ENCODE results near the gene XYLT1. TPM values are rescaled to one million over a fixed set of nuclear protein-coding genes. Genes with fewer than 3 reads are reported as not detected.

Gene XYLT1
- total and polyA plus RNA-seq, 2 of the 8 experiments (the other 6 are each of a cell fraction or from before 2014, with no cell fraction given) = 6.6 to 25.4 TPM

DNA sequence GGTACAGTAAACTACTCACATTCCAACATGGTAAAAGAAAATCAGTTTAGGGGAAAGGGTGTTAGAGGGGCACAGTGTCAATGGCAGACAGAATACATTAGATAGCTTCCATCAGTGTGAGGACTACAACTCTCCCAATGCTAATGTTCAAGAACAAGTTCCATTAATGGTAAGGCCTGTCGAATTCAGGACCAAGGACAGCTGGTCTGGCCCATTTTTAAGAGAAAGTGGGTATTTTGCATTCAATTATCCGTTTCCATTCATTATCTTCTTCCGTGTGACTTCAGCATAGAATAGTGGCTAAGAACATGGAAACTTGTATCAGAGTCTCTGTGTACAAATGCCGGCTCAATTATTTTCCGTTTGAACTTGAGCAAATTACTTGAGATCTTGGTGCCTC is 98.4 kb downstream of the XYLT1 start:
- no peak for DNase-seq (ENCODE audit: low read depth in 1 of 2, low spot score in 2 of 2)
- Histone ChIP-seq H3K27me3 (replicated peaks in 1 of 4; ENCODE audit: control insufficient read depth in 3 of 4, extremely low read depth in 1 of 4, insufficient read depth in 3 of 4, low read length in 3 of 4) (no peaks in the 10 kb centered on the region), H3K23me2 (ENCODE audit: low read depth, low read length) (no peaks in the 10 kb centered on the region), H2BK15ac (ENCODE audit: low read length) (no peak overlapping the region), H3K27ac (ENCODE audit: low read depth, low read length) (no peak overlapping the region), H4K91ac (replicated peaks; ENCODE audit: insufficient read length, low read length) (no peak overlapping the region), H4K20me1 (replicated peaks in 1 of 2; ENCODE audit: control insufficient read depth in 1 of 2, insufficient read depth in 2 of 2, low read length in 2 of 2) (peaks cover 0 to 2% of the 10 kb centered on the region in 2 experiments), H3K9me3 (ENCODE audit: insufficient read depth in 2 of 2, low read depth in 1 of 2, low read length in 1 of 2) (no peaks in the 10 kb centered on the region), H3K14ac (ENCODE audit: insufficient read length) (no peak overlapping the region), H3K4me2 (ENCODE audit: insufficient read depth in 1 of 2, low read depth in 2 of 2, low read length in 2 of 2) (no peak overlapping the region), H2BK20ac (ENCODE audit: low read length) (no peak overlapping the region), H3K36me3 (ENCODE audit: control insufficient read depth in 2 of 4, insufficient read depth in 4 of 4, low read length in 3 of 4) (no peaks in the 10 kb centered on the region), H3K4me3 (ENCODE audit: extremely low read depth in 1 of 4, insufficient read depth in 2 of 4, low read depth in 3 of 4, low read length in 4 of 4) (no peak overlapping the region), H2AFZ (ENCODE audit: low read length) (no peak overlapping the region), H3K4ac (replicated peaks; ENCODE audit: insufficient read length, low read depth, low read length) (no peak overlapping the region), H4K5ac (ENCODE audit: insufficient read length, low read depth, low read length) (no peak overlapping the region), H2AK5ac (ENCODE audit: low read depth, low read length) (no peak overlapping the region), H3K79me2 (ENCODE audit: control insufficient read depth in 1 of 2, insufficient read depth in 2 of 2, low read length in 2 of 2) (peaks cover 0 to 12% of the 10 kb centered on the region in 2 experiments; a peak in 1 of 4 replicates), H2BK12ac (ENCODE audit: low read depth, low read length) (no peak overlapping the region), H3K23ac (ENCODE audit: insufficient read length) (no peak overlapping the region), H2BK5ac (ENCODE audit: low read depth, low read length) (no peak overlapping the region), H3K4me1 (replicated peaks in 1 of 4; ENCODE audit: control insufficient read depth in 3 of 4, insufficient read depth in 4 of 4, low read length in 3 of 4) (peaks cover 0 to 34% (median 26%) of the 10 kb centered on the region in 4 experiments; a peak in 6 of 7 replicates), H3K18ac (ENCODE audit: extremely low read depth, low read length) (no peak overlapping the region), H3K56ac (replicated peaks; ENCODE audit: insufficient read length, low read depth, low read length) (no peak overlapping the region), H3K79me1 (ENCODE audit: low read depth, low read length) (peaks cover 5% of the 10 kb centered on the region; the same call in 1 of the 2 replicates), H3K9ac (replicated peaks in 1 of 4; ENCODE audit: extremely low read depth in 1 of 4, low read depth in 3 of 4, low read length in 3 of 4) (no peak overlapping the region), H2BK120ac (replicated peaks; ENCODE audit: low read depth, low read length) (no peak overlapping the region), H4K8ac (ENCODE audit: extremely low read depth, insufficient read depth, low read length) (no peak overlapping the region)
- POLR2A ChIA-PET (ENCODE audit: partially characterized antibody) = no interaction called here
- CTCF ChIA-PET (ENCODE audit: partially characterized antibody) = interaction anchor here (1.4 to 2.8 kb wide), 5 partner anchors 12 to 94 kb away, joined by 4 to 6 read pairs (median 5); no protein-coding TSS in a partner anchor
- no peak for TF ChIP-seq TEAD4 (IDR thresholded peaks at IDR 0.05; ENCODE audit: low read depth, low read length)
- 89% methylated on average over 5 of the region's 5 CpGs; no CpG with 5 or more reads in 1 of the 2 experiments for WGBS, 2 experiments (ENCODE audit: extremely low coverage in 1 of 2, insufficient coverage in 1 of 2, insufficient read length in 1 of 2, insufficient replicate concordance in 2 of 2, low coverage in 1 of 2, low lambda C conversion rate in 2 of 2, missing lambda C conversion rate in 1 of 2)
- no peak for FAIRE-seq

Data from H1 (cell line).